NT2/D1 (cell line): ENCODE results near the gene CDA.

Source experiments
- SUZ12 ChIP-seq: IDR thresholded peaks from 2 replicates; pipeline ENCODE4 v1.6.1; 2011; ENCODE audit not compliant: insufficient read length, insufficient read depth; ENCODE audit errors: extremely low read depth
- ZNF274 ChIP-seq: IDR thresholded peaks from 2 replicates; pipeline ENCODE4 v1.6.1; 2011; ENCODE audit warnings: mild to moderate bottlenecking, low read depth, low read length

- no peak for TF ChIP-seq ZNF274
- no peak for TF ChIP-seq SUZ12
Observed at GRCh38 chr1:20565234-20565633, 23.7 kb upstream of the CDA start.
